Raji (cell line): ENCODE data around the gene ZSCAN31.

Experiments used
- POLR2A ChIP-seq: IDR thresholded peaks from 2 replicates; pipeline ENCODE4 v1.6.1; 2011; ENCODE audit warnings: low read depth, low read length, control low read depth; ENCODE audit not compliant: insufficient read depth

The ZSCAN31 gene

DNA sequence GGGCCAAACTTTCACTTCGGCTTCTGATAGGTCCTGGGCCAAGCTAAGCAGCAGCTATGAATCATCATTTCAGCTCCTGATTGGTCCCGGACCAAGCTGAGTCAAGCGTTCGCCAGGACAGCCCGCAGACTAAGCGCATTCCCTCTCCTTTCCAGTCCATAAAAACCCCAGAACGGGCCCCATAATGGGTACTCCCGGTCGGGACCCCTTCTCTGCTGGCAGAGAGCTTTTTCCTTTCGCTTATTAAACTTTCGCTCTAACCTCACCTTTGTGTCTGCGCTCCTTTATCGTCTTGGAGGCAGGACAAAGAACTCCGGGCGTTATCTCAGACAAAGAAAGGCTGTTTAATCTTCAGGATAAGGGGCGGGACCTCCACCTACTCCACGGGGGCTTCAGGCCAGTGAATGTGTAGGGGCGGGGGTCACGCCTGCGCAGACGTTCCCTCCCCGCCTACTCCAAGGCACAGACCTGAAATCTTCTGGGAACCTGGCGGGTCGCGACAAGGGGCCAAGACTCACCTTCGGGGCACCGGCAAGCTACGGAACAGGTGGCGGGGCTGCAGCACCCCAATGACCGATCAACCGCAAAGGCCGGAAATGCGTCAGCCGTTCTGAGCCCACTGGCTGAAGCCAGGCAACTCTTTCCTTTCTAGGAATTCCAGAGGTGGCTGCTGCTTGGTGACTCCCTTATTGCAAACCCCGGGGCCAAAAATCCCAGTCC lies at the start of gene ZSCAN31:
ZSCAN31 (minus strand) TSS at position 585 of the 720 bp plus-strand sequence. CDS start 6,465 bp downstream, outside the sequence.
- TF ChIP-seq POLR2A = no peak

GRCh38 chr6:28384143-28384533 lies 48.2 kb upstream of the ZSCAN31 start:
- TF ChIP-seq POLR2A = no peak

- no peak for TF ChIP-seq POLR2A
Measured at GRCh38 chr6:28383235-28384142, 47.5 kb upstream of the ZSCAN31 start.

DNA sequence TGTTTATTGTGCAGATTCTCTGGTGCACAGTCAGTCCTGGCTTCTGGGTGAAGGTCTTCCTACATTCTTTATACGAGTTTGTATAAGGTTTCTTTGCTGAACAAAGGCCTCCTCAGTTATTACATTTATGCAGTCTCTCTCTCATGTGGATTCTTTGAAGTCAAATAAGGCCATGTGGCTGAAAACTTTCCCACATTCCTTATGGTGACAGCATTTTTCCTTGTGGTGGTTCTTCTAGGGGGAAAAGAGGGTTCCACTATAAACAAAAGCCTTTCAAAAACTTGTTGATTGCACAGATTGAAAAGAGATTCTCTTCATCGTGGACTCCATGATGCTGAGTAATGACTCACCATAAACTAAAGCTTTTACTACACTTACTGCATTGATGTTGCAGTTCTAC lies 44.4 kb upstream of the ZSCAN31 start:
- no peak for TF ChIP-seq POLR2A

- TF ChIP-seq POLR2A = no peak
Measured at GRCh38 chr6:28378644-28379043, 42.7 kb upstream of the ZSCAN31 start.

GRCh38 chr6:28377879-28378278 lies 41.9 kb upstream of the ZSCAN31 start:
- no peak for TF ChIP-seq POLR2A

DNA sequence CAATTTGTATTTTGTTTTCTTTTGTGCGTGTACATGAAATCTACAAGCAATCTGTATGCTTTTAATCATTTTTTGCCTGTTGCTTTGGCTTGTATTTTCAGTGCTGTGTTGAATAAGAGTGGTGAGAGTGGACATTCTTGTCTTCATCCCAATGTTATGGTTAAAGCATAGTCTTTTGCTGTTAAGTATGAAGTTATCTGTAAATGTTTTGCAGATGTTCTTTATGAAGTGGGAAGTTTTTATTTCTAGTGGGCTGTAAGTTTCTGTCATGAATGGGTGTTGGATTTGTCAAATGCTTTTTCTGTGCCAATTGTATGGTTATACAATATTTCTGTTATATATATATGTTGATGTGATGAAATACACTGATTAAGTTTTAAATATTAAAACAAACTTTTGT lies 38.0 kb upstream of the ZSCAN31 start:
- no peak for TF ChIP-seq POLR2A

DNA sequence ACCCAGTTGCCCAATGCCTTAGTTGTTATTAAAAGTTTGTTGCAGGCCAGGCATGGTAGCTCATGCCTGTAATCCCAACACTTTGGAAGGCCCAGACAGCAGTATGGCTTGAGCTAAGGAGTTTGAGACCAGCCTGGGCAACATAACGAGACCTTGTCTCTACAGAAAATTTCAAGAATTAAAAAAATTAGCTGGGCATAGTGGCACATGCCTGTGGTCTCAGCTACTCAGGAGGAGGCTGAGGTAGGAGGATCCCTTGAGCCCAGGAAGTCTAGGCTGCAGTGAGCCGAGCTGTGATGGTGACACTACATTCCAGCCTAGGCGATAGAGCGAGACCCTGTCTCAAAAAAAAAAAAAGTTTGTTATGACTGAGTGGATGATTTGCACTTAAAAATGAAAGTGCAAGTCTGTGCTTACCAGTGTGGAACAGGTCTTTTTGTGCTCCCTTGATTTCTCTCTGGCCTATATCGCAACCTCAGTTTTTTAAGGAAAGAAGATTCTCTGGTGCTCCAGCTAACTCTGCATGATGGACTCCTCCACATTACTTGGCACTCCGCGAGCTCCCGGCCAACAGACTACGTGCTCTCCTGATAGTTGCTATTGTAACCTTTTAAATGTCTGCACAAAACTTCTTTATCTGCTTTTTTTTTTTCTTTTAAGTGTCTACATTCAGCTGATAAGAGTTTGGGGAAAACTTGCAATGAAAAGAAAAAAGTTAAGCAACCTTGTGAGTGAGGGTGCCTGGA lies 35.9 kb upstream of the ZSCAN31 start:
- no peak for TF ChIP-seq POLR2A

DNA sequence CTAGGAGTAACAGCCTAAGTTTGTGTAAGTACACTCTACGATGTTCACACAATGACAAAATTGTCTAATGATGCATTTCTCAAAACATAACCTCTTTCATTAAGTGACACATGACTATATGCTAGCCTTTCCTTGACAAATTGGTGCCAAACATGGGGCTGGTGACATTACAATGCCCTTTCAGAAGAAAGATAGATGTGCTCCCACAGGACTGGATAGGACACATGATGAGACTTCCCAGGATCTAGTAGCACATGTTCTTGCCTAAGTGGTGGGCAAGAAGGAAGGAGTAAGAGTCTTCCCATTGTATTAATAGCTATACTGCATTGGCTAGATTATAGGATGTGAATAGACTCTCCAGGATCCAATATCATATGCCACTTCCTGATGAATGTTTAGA lies 35.3 kb upstream of the ZSCAN31 start:
- no peak for TF ChIP-seq POLR2A

DNA sequence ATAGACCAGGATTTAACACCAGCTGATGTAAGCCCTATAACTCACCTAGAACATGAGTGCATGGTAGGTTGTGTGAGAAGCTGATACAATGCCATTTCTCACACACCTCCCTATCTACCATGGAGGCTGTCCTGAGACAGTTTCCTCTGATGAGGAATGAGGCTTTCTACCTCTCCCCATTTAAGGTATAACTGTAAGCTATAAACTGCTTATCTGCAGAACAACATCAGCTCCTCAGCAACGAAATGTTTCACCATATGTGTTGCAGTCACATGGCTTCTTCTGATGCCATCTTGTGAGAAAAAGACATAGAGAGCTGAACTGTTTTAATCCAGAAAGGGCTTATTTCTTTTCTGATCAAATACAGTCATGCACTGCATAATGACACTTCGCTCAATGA lies 34.5 kb upstream of the ZSCAN31 start:
- no peak for TF ChIP-seq POLR2A

DNA sequence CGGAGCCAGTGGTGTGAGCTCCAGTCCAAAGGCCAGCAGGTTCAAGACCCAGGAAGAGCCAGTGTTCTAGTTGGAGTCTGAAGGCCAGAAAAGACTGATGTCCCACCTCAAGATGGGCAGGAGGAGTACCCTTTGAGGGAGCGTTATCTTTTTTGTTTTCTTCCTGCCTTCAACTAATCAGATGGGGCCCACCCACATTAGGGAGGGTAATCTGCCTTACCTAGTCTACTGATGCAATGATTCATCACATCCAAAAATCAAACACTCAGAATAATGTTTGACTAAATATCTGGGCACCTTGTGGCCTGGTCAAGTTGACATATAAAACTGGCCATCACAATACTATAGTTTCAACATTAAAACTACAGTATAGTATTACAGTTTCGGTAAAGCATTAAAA lies 33.5 kb upstream of the ZSCAN31 start:
- no peak for TF ChIP-seq POLR2A

DNA sequence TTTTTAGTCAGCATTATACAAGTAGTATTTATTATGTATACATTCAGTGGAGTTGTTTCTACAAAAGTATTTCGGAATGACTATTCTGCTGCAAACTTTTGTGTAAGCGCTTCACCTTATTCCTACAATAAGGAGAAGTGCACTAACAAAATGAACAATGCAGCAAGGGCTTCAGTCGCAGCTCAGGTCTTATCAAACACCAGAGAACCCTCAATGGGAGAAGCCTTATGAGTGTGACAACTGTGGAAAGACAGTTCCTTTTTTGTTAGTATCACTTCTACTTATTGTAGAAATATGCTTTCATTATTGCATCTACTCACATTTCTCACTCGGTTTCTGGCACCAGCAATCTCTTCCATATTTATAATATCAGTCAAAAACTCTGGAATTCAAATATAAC lies 32.6 kb upstream of the ZSCAN31 start:
- TF ChIP-seq POLR2A = no peak

GRCh38 chr6:28360961-28361360 lies 25.0 kb upstream of the ZSCAN31 start:
- TF ChIP-seq POLR2A = no peak

DNA sequence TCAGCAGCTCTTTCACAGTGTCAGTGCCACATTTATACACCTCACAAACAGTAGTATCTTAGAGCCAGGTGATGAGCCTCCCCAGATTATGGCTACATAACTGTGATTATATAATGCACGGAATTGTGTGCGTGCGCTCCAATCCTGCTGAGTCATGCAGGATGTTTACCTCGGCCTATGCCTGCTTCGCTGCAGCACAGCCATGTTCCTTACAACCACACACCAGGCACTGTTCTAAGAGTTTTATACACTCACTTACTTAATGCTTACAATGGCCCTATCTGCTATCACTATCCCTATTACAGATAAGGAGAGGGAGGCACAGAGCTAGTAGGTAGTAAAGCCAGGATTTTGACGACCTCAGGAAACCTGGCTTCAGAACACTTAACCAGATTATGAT lies 21.1 kb upstream of the ZSCAN31 start:
- TF ChIP-seq POLR2A = no peak

DNA sequence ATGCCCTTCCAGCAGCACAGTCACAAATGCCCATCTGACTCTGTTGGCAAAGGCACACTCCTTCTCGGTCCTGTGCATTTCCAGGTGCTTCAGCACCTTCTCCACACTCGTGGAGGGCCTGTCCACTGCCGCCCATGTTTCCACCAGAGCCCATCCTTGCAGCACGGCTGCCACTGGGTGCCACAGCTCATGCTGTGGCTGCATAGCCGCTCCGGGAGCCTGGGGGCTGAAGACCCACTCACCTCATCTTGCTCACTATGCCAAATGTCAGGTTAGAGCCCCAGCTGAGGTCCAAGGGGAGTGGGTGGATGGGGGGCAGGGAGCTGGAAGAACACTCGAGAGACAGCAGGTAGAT lies 20.7 kb upstream of the ZSCAN31 start:
- no peak for TF ChIP-seq POLR2A
